Effector CD8-positive, alpha-beta T cell (primary cell): ENCODE results near the gene MEMO1.

Experiments used
- DNase-seq: peaks from one replicate; lab custom pipeline; 2025; lab: John Stamatoyannopoulos, UW

MEMO1 gene

GRCh38 chr2:31823558-31823957 is 187.2 kb downstream of the MEMO1 start:
- DNase-seq = no peak

GRCh38 chr2:31822587-31822986 is 188.2 kb downstream of the MEMO1 start:
- no peak for DNase-seq
